Epithelial cell of esophagus (primary cell): ENCODE results near the gene TARBP1.

Source experiments
- DNase-seq: peaks from one replicate; pipeline ENCODE4 v3.0.0; 2010; ENCODE audit warnings: low read depth
- H3K4me3 ChIP-seq: 2 replicates; pipeline ENCODE4 v1.5.1; 2011; ENCODE audit warnings: mild to moderate bottlenecking, low read length, control low read depth
- CTCF ChIP-seq: IDR thresholded peaks from 2 replicates; pipeline ENCODE4 v1.5.1; 2011; ENCODE audit warnings: low read depth, mild to moderate bottlenecking, low read length, control low read depth, inconsistent platforms; ENCODE audit not compliant: insufficient read depth; ENCODE audit errors: missing control alignments

The TARBP1 gene

GRCh38 chr1:234454926-234455325 lies 24.1 kb downstream of the TARBP1 start:
- TF ChIP-seq CTCF: no peak
- DNase-seq: no peak
- H3K4me3 ChIP-seq: no peak overlapping the region

GRCh38 chr1:234452406-234452965 lies 26.5 kb downstream of the TARBP1 start:
- DNase-seq: no peak
- H3K4me3 ChIP-seq: no peak overlapping the region
- TF ChIP-seq CTCF: no peak

- no peak for TF ChIP-seq CTCF
- DNase-seq: no peak
- H3K4me3 ChIP-seq: no peak overlapping the region
Measured at GRCh38 chr1:234440348-234440747, 38.6 kb downstream of the TARBP1 start.

GRCh38 chr1:234438579-234438978 lies 40.4 kb downstream of the TARBP1 start:
- no peak for TF ChIP-seq CTCF
- DNase-seq: no peak
- no peak overlapping the region for H3K4me3 ChIP-seq

- DNase-seq: no peak
- no peak for TF ChIP-seq CTCF
- H3K4me3 ChIP-seq: no peak overlapping the region
Measured at GRCh38 chr1:234437423-234438171, 41.4 kb downstream of the TARBP1 start.

GRCh38 chr1:234435620-234436019 lies 43.4 kb downstream of the TARBP1 start:
- no peak for TF ChIP-seq CTCF
- no peak overlapping the region for H3K4me3 ChIP-seq
- DNase-seq: no peak

GRCh38 chr1:234434706-234435105 lies 44.3 kb downstream of the TARBP1 start:
- DNase-seq: no peak
- TF ChIP-seq CTCF: no peak
- no peak overlapping the region for H3K4me3 ChIP-seq
